GM23338 (cell line): Measurements from ENCODE around the gene PPP2R5A. TPM values are rescaled to one million over a fixed set of nuclear protein-coding genes. Genes with fewer than 3 reads are reported as not detected.
A peak's percentile ranks its signal among the peaks of the same experiment; 100 is the strongest.
"Not testable (repeated sequence)": the region's sequence is repeated elsewhere in the genome, so short reads cannot be mapped to it uniquely, and the experiment has no call there.

Experiments used
- ATAC-seq: fragments of 200-7000 bp; cut with Tn5 transposase; 3 replicates; pipeline ENCODE4 v1.9.1; 2020
- DNase-seq: peaks from one replicate; pipeline ENCODE4 v3.0.0-alpha.2; 2015; ENCODE audit warnings: low spot score
- H2AFZ ChIP-seq: fragments of 200-600 bp; sonication (generic); 2 replicates; pipeline ENCODE4 v1.8.0; 2016; ENCODE audit warnings: antibody characterized with exemption, mild to moderate bottlenecking, moderate library complexity
- H3F3A ChIP-seq: fragments of 200-600 bp; sonication (generic); replicated peaks from 2 replicates; pipeline ENCODE4 v1.8.0; 2017; ENCODE audit warnings: antibody characterized with exemption, mixed run types, low read depth
- H3K27ac ChIP-seq: fragments of 200-600 bp; sonication (generic); 2 replicates; pipeline ENCODE4 v1.6.1; 2016; ENCODE audit warnings: low read depth
- H3K27me3 ChIP-seq: fragments of 200-600 bp; sonication (generic); 2 replicates; pipeline ENCODE4 v1.8.0; 2016; ENCODE audit warnings: mild to moderate bottlenecking, mixed run types, moderate library complexity; ENCODE audit not compliant: insufficient read depth
- H3K36me3 ChIP-seq: fragments of 200-600 bp; sonication (generic); 2 replicates; pipeline ENCODE4 v1.8.0; 2016; ENCODE audit warnings: mild to moderate bottlenecking; ENCODE audit not compliant: insufficient read depth
- H3K4me1 ChIP-seq: fragments of 200-600 bp; sonication (generic); 2 replicates; pipeline ENCODE4 v1.8.0; 2016; ENCODE audit warnings: mild to moderate bottlenecking, moderate library complexity; ENCODE audit not compliant: insufficient read depth
- H3K4me2 ChIP-seq: fragments of 200-600 bp; sonication (generic); 2 replicates; pipeline ENCODE4 v1.7.1; 2017; ENCODE audit warnings: mixed run types
- H3K4me3 ChIP-seq: fragments of 200-600 bp; sonication (generic); 2 replicates; pipeline ENCODE4 v1.6.1; 2016; ENCODE audit warnings: mixed run types
- H3K79me2 ChIP-seq: fragments of 200-600 bp; sonication (generic); replicated peaks from 2 replicates; pipeline ENCODE4 v1.8.0; 2017; ENCODE audit warnings: mild to moderate bottlenecking; ENCODE audit not compliant: insufficient read depth
- H3K9me2 ChIP-seq: fragments of 200-600 bp; sonication (generic); 2 replicates; pipeline ENCODE4 v1.8.0; 2017; ENCODE audit not compliant: insufficient read depth
- H4K20me1 ChIP-seq: fragments of 200-600 bp; sonication (generic); replicated peaks from 2 replicates; pipeline ENCODE4 v1.8.0; 2017; ENCODE audit warnings: mild to moderate bottlenecking; ENCODE audit not compliant: insufficient read depth
- H3K27ac Mint-ChIP-seq: 2 replicates; pipeline ENCODE4 v1.8.0; 2020; ENCODE audit warnings: inconsistent platforms, mild to moderate bottlenecking, moderate library complexity, mixed read lengths
- H3K27me3 Mint-ChIP-seq: 3 replicates; pipeline ENCODE4 v1.8.0; 2022; ENCODE audit warnings: low read depth, mild to moderate bottlenecking, moderate library complexity, mixed read lengths, inconsistent platforms; ENCODE audit not compliant: insufficient read depth, poor library complexity
- H3K36me3 Mint-ChIP-seq: 3 replicates; pipeline ENCODE4 v1.8.0; 2021; ENCODE audit warnings: low read depth, mild to moderate bottlenecking, inconsistent platforms, moderate library complexity, mixed read lengths
- H3K4me1 Mint-ChIP-seq: 3 replicates; pipeline ENCODE4 v1.8.0; 2020; ENCODE audit warnings: mild to moderate bottlenecking, inconsistent platforms, mixed read lengths
- H3K4me3 Mint-ChIP-seq: 3 replicates; pipeline ENCODE4 v1.8.0; 2021; ENCODE audit warnings: moderate library complexity, mild to moderate bottlenecking, inconsistent platforms, mixed read lengths
- H3K9me3 Mint-ChIP-seq: 3 replicates; pipeline ENCODE4 v1.8.0; 2020; ENCODE audit warnings: moderate library complexity, mild to moderate bottlenecking, inconsistent platforms, mixed read lengths
- CREB1 ChIP-seq: fragments of 250-450 bp; sonication (Bioruptor Pico); IDR thresholded peaks from 2 replicates; pipeline ENCODE4 v1.5.0; 2020; ENCODE audit warnings: low read depth, mild to moderate bottlenecking, moderate library complexity
- CTCF ChIP-seq, 2 experiments: fragments of 200-600 bp in 1 of 2; sonication (generic) in 1 of 2; conservative IDR thresholded peaks; 2 replicates each; pipeline versions ENCODE4 v1.5.1 to v1.6.1; 2016 to 2017; ENCODE audit warnings: antibody characterized with exemption in 2 of 2, low read depth in 2 of 2, mild to moderate bottlenecking in 2 of 2, moderate library complexity in 1 of 2
- EZH2 ChIP-seq: fragments of 200-600 bp; sonication (generic); IDR thresholded peaks from one replicate; pipeline ENCODE4 v1.8.0; 2017; ENCODE audit warnings: antibody characterized with exemption, mild to moderate bottlenecking, low read depth; ENCODE audit not compliant: unreplicated experiment
- EZH2phosphoT487 ChIP-seq: fragments of 200-600 bp; sonication (generic); IDR thresholded peaks from one replicate; pipeline ENCODE4 v1.8.1; 2018; ENCODE audit warnings: antibody characterized with exemption; ENCODE audit not compliant: unreplicated experiment
- JUNB ChIP-seq: IDR thresholded peaks from one replicate; pipeline ENCODE4 v1.6.1; 2016; ENCODE audit warnings: antibody characterized with exemption; ENCODE audit not compliant: unreplicated experiment
- NANOG ChIP-seq: IDR thresholded peaks from 2 replicates; pipeline ENCODE4 v1.6.1; 2016; ENCODE audit warnings: antibody characterized with exemption, borderline replicate concordance
- STAT1 ChIP-seq: IDR thresholded peaks from one replicate; pipeline ENCODE4 v1.6.1; 2016; ENCODE audit warnings: antibody characterized with exemption; ENCODE audit not compliant: unreplicated experiment
- polyA plus RNA-seq: library from polyadenylated mRNA; unstranded; fragments of >200 nt; fragmentation: Nextera tagmentation; extraction: Ambion mirVana; gene quantifications from 2 replicates; pipeline ENCODE4 v1.2.1, GENCODE V29; 2016
- total RNA-seq: library from RNA; depleted of rRNA; stranded (reverse); fragments of >200 nt; shearing (Covaris generic); gene quantifications from 2 replicates; pipeline ENCODE4 v1.2.3, GENCODE V29; 2014
- TF ChIP-seq, protein P1 (sequence below): IDR thresholded peaks from 2 replicates; pipeline ENCODE4 v1.6.1; 2016; ENCODE audit warnings: antibody characterized with exemption
- TF ChIP-seq, protein P2 (sequence below): fragments of 250-450 bp; sonication (Bioruptor Pico); IDR thresholded peaks from 2 replicates; pipeline ENCODE4 v1.5.0; 2020; ENCODE audit warnings: mild to moderate bottlenecking, moderate library complexity

Gene PPP2R5A
- total and polyA plus RNA-seq, 2 experiments from 2014 or later: 16.2 to 43.5 TPM

DNA sequence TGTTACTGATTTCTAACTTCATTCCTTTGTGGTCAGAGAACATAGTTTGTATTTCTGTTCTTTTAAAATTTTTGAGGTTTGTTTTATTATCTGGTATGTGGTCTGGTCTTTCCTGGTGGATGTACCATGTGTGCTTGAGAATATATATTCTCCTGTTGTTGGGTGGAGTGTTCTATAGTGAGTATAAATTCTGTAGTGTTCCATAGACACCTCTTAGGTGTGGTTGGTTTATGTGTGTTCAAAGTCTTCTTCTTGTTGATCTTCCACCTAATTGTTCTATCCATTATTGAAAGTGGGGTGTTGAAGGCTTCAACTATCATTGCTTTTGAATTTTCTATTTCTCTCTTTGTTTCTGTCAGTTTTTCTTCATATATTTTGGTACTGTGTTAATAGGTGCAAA lies 20.1 kb downstream of the PPP2R5A start:
- no peak for TF ChIP-seq JUNB
- TF ChIP-seq EZH2phosphoT487: no peak
- TF ChIP-seq, protein P1, sequence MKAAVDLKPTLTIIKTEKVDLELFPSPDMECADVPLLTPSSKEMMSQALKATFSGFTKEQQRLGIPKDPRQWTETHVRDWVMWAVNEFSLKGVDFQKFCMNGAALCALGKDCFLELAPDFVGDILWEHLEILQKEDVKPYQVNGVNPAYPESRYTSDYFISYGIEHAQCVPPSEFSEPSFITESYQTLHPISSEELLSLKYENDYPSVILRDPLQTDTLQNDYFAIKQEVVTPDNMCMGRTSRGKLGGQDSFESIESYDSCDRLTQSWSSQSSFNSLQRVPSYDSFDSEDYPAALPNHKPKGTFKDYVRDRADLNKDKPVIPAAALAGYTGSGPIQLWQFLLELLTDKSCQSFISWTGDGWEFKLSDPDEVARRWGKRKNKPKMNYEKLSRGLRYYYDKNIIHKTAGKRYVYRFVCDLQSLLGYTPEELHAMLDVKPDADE: no peak
- no peak for TF ChIP-seq EZH2
- no peak for TF ChIP-seq CTCF (conservative IDR thresholded peaks at IDR 0.05; ENCODE audit: low read depth in 2 of 2)
- no peak for TF ChIP-seq STAT1
- no peak for TF ChIP-seq CREB1 (CRISPR knock-in tag)
- no peak for TF ChIP-seq NANOG
- Histone ChIP-seq H3K9me2 (no peaks in the 10 kb centered on the region), H3K27ac (no peak overlapping the region), H3K79me2 (peaks cover 93% of the 10 kb centered on the region), H3K27me3 (no peaks in the 10 kb centered on the region), H3K4me3 (no peak overlapping the region), H3K4me1 (peaks cover 9% of the 10 kb centered on the region), H4K20me1 (no peaks in the 10 kb centered on the region), H2AFZ (no peak overlapping the region), H3K36me3 (no peaks in the 10 kb centered on the region), H3K4me2 (no peak overlapping the region), H3F3A (no peaks in the 10 kb centered on the region)
- ATAC-seq (no peak), DNase-seq (no peak)
- Mint-ChIP-seq H3K27me3 (no peaks in the 10 kb centered on the region), H3K9me3 (peaks cover 11% of the 10 kb centered on the region), H3K27ac (no peak overlapping the region), H3K36me3 (peaks cover 31% of the 10 kb centered on the region; the same call in 2 of the 3 replicates), H3K4me1 (peaks cover 16% of the 10 kb centered on the region), H3K4me3 (no peak overlapping the region)

- Histone ChIP-seq H3K27ac (0 out of 2 replicates have a peak overlapping the region, but pooled peaks have one; percentile 2), H3K4me1 (peaks cover 14% of the 10 kb centered on the region), H3K79me2 (peaks cover 94% of the 10 kb centered on the region)
- H4K20me1 ChIP-seq, H3K4me3 Mint-ChIP-seq, H3K4me3 ChIP-seq, H3F3A ChIP-seq, H3K27me3 Mint-ChIP-seq, H2AFZ ChIP-seq, H3K36me3 ChIP-seq, ATAC-seq, H3K9me2 ChIP-seq, H3K4me2 ChIP-seq, H3K27me3 ChIP-seq: not testable (repeated sequence)
- Mint-ChIP-seq H3K27ac (peak overlapping the region; percentile 33), H3K4me1 (peaks cover 22% of the 10 kb centered on the region), H3K9me3 (peaks cover 11% of the 10 kb centered on the region), H3K36me3 (peaks cover 31% of the 10 kb centered on the region; the same call in 2 of the 3 replicates)
- DNase-seq: peak; percentile 41
These were observed 20.8 kb downstream of the PPP2R5A start for GRCh38 chr1:212305984-212306452.

DNA sequence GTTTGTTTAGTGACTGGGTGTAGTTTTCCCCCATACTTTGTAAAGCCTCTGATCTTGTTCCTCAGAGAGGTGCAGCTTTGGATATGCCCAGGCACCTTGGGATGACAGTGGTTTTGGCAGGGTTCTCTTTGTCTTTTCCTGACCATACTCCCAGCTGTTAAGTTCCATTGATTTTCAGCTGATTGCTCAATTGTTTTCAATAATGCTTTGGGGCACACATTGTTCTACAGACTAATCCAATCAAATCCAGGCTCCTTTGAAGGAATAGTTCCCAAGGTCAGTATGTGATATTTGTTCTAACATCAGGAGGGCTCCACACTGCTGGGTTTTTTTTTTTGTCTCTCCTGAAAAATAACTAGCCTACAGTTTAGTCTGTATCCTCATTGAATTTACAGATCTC lies 24.8 kb downstream of the PPP2R5A start:
- Histone ChIP-seq H3K79me2 (peaks cover 89% of the 10 kb centered on the region), H2AFZ (no peak overlapping the region), H3K27me3 (no peaks in the 10 kb centered on the region), H3K9me2 (no peaks in the 10 kb centered on the region), H3K4me1 (peaks cover 14% of the 10 kb centered on the region), H3K4me3 (no peak overlapping the region), H3K27ac (no peak overlapping the region), H4K20me1 (no peaks in the 10 kb centered on the region), H3F3A (no peaks in the 10 kb centered on the region), H3K4me2 (0 out of 2 replicates have a peak overlapping the region, but pooled peaks have one; percentile 29), H3K36me3 (no peaks in the 10 kb centered on the region)
- DNase-seq (peak; percentile 5), ATAC-seq (peak; percentile 83)
- Mint-ChIP-seq H3K9me3 (peaks cover 10% of the 10 kb centered on the region), H3K4me3 (no peak overlapping the region), H3K27ac (peak overlapping the region; percentile 53), H3K4me1 (peaks cover 24% of the 10 kb centered on the region), H3K27me3 (no peaks in the 10 kb centered on the region), H3K36me3 (peaks cover 31% of the 10 kb centered on the region; the same call in 2 of the 3 replicates)
- TF ChIP-seq, protein P2, sequence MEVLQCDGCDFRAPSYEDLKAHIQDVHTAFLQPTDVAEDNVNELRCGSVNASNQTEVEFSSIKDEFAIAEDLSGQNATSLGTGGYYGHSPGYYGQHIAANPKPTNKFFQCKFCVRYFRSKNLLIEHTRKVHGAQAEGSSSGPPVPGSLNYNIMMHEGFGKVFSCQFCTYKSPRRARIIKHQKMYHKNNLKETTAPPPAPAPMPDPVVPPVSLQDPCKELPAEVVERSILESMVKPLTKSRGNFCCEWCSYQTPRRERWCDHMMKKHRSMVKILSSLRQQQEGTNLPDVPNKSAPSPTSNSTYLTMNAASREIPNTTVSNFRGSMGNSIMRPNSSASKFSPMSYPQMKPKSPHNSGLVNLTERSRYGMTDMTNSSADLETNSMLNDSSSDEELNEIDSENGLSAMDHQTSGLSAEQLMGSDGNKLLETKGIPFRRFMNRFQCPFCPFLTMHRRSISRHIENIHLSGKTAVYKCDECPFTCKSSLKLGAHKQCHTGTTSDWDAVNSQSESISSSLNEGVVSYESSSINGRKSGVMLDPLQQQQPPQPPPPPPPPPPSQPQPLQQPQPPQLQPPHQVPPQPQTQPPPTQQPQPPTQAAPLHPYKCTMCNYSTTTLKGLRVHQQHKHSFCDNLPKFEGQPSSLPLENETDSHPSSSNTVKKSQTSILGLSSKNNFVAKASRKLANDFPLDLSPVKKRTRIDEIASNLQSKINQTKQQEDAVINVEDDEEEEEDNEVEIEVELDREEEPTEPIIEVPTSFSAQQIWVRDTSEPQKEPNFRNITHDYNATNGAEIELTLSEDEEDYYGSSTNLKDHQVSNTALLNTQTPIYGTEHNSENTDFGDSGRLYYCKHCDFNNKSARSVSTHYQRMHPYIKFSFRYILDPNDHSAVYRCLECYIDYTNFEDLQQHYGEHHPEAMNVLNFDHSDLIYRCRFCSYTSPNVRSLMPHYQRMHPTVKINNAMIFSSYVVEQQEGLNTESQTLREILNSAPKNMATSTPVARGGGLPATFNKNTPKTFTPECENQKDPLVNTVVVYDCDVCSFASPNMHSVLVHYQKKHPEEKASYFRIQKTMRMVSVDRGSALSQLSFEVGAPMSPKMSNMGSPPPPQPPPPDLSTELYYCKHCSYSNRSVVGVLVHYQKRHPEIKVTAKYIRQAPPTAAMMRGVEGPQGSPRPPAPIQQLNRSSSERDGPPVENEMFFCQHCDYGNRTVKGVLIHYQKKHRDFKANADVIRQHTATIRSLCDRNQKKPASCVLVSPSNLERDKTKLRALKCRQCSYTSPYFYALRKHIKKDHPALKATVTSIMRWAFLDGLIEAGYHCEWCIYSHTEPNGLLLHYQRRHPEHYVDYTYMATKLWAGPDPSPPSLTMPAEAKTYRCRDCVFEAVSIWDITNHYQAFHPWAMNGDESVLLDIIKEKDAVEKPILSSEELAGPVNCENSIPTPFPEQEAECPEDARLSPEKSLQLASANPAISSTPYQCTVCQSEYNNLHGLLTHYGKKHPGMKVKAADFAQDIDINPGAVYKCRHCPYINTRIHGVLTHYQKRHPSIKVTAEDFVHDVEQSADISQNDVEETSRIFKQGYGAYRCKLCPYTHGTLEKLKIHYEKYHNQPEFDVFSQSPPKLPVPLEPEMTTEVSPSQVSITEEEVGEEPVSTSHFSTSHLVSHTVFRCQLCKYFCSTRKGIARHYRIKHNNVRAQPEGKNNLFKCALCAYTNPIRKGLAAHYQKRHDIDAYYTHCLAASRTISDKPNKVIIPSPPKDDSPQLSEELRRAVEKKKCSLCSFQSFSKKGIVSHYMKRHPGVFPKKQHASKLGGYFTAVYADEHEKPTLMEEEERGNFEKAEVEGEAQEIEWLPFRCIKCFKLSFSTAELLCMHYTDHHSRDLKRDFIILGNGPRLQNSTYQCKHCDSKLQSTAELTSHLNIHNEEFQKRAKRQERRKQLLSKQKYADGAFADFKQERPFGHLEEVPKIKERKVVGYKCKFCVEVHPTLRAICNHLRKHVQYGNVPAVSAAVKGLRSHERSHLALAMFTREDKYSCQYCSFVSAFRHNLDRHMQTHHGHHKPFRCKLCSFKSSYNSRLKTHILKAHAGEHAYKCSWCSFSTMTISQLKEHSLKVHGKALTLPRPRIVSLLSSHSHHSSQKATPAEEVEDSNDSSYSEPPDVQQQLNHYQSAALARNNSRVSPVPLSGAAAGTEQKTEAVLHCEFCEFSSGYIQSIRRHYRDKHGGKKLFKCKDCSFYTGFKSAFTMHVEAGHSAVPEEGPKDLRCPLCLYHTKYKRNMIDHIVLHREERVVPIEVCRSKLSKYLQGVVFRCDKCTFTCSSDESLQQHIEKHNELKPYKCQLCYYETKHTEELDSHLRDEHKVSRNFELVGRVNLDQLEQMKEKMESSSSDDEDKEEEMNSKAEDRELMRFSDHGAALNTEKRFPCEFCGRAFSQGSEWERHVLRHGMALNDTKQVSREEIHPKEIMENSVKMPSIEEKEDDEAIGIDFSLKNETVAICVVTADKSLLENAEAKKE (CRISPR knock-in tag): no peak
